SK-N-SH treated with all-trans-retinoic acid at 6 μM for 48 hours (cell line): ENCODE measurements around the gene PRR5.

ENCODE experiments used
- ATAC-seq: fragments of 200-7000 bp; cut with Tn5 transposase; 3 replicates; pipeline ENCODE4 v1.9.1; 2020; ENCODE audit warnings: mild to moderate bottlenecking, moderate library complexity
- ARNTL ChIP-seq: fragments of 450-650 bp; formaldehyde crosslinking; IDR thresholded peaks from 2 replicates; pipeline ENCODE4 v1.5.0; 2020; ENCODE audit warnings: low read depth, mild to moderate bottlenecking, moderate library complexity, borderline replicate concordance
- BACH2 ChIP-seq: fragments of 250-450 bp; sonication (Bioruptor Pico); IDR thresholded peaks from 2 replicates; pipeline ENCODE4 v1.9.0; 2021; ENCODE audit warnings: mild to moderate bottlenecking, borderline replicate concordance
- CSDC2 ChIP-seq: fragments of 250-450 bp; sonication (Bioruptor Pico); IDR thresholded peaks from 2 replicates; pipeline ENCODE4 v1.5.0; 2020; ENCODE audit warnings: mild to moderate bottlenecking, moderate library complexity
- ESRRG ChIP-seq: fragments of 250-450 bp; sonication (Bioruptor Pico); IDR thresholded peaks from 2 replicates; pipeline ENCODE4 v1.6.1; 2021; ENCODE audit warnings: mild to moderate bottlenecking
- GLIS3 ChIP-seq: fragments of 250-450 bp; sonication (Bioruptor Pico); IDR thresholded peaks from 2 replicates; pipeline ENCODE4 v1.5.0; 2020; ENCODE audit warnings: mild to moderate bottlenecking, moderate library complexity
- ISL1 ChIP-seq: fragments of 250-450 bp; sonication (Bioruptor Pico); IDR thresholded peaks from 2 replicates; pipeline ENCODE4 v2.1.2; 2022; ENCODE audit warnings: mild to moderate bottlenecking, moderate library complexity
- OSR1 ChIP-seq: fragments of 250-450 bp; sonication (Bioruptor Pico); IDR thresholded peaks from 2 replicates; pipeline ENCODE4 v1.8.0; 2022; ENCODE audit warnings: moderate library complexity, mild to moderate bottlenecking, inconsistent platforms
- POU6F1 ChIP-seq: fragments of 250-450 bp; sonication (Bioruptor Pico); IDR thresholded peaks from 2 replicates; pipeline ENCODE4 v1.8.0; 2021; ENCODE audit warnings: low read depth, mild to moderate bottlenecking, moderate library complexity, borderline replicate concordance
- PPARA ChIP-seq: fragments of 250-450 bp; sonication (Bioruptor Pico); IDR thresholded peaks from 2 replicates; pipeline ENCODE4 v1.5.0; 2020; ENCODE audit warnings: mild to moderate bottlenecking, borderline replicate concordance
- RARB ChIP-seq: fragments of 250-450 bp; sonication (Bioruptor Pico); IDR thresholded peaks from 2 replicates; pipeline ENCODE4 v1.8.0; 2021; ENCODE audit warnings: mild to moderate bottlenecking, moderate library complexity
- SNAI2 ChIP-seq: fragments of 250-450 bp; sonication (Bioruptor Pico); IDR thresholded peaks from 2 replicates; pipeline ENCODE4 v1.5.0; 2020; ENCODE audit warnings: mild to moderate bottlenecking, moderate library complexity
- TCF4 ChIP-seq: fragments of 250-450 bp; sonication (Bioruptor Pico); IDR thresholded peaks from 2 replicates; pipeline ENCODE4 v1.8.0; 2021; ENCODE audit warnings: mild to moderate bottlenecking, moderate library complexity, borderline replicate concordance
- TOX ChIP-seq: fragments of 250-450 bp; sonication (Bioruptor Pico); IDR thresholded peaks from 2 replicates; pipeline ENCODE4 v1.8.0; 2021; ENCODE audit warnings: mild to moderate bottlenecking, moderate library complexity, borderline replicate concordance
- ZC3H10 ChIP-seq: fragments of 250-450 bp; sonication (Bioruptor Pico); IDR thresholded peaks from 2 replicates; pipeline ENCODE4 v1.5.1; 2021; ENCODE audit warnings: mild to moderate bottlenecking, moderate library complexity
- ZFP3 ChIP-seq: fragments of 250-450 bp; sonication (Bioruptor Pico); IDR thresholded peaks from 2 replicates; pipeline ENCODE4 v1.5.0; 2020; ENCODE audit warnings: mild to moderate bottlenecking, moderate library complexity
- ZNF565 ChIP-seq: fragments of 450-650 bp; formaldehyde crosslinking; conservative IDR thresholded peaks from 2 replicates; pipeline ENCODE4 v1.5.0; 2020; ENCODE audit warnings: low read depth, mild to moderate bottlenecking, moderate library complexity
- ZNF70 ChIP-seq: fragments of 450-650 bp; formaldehyde crosslinking; IDR thresholded peaks from 2 replicates; pipeline ENCODE4 v1.5.0; 2020; ENCODE audit warnings: mild to moderate bottlenecking, moderate library complexity
- ZNF8 ChIP-seq: fragments of 450-650 bp; formaldehyde crosslinking; IDR thresholded peaks from 2 replicates; pipeline ENCODE4 v1.5.0; 2020; ENCODE audit warnings: mild to moderate bottlenecking, moderate library complexity
- TF ChIP-seq, protein P1 (sequence below): fragments of 250-450 bp; sonication (Bioruptor Pico); IDR thresholded peaks from 2 replicates; pipeline ENCODE4 v1.8.0; 2020; ENCODE audit warnings: mild to moderate bottlenecking, moderate library complexity, borderline replicate concordance
- TF ChIP-seq, protein P2 (sequence below): fragments of 250-450 bp; sonication (Bioruptor Pico); IDR thresholded peaks from 2 replicates; pipeline ENCODE4 v1.5.1; 2020; ENCODE audit warnings: low read depth, mild to moderate bottlenecking, moderate library complexity
- TF ChIP-seq, protein P3 (sequence below): fragments of 250-450 bp; sonication (Bioruptor Pico); IDR thresholded peaks from 2 replicates; pipeline ENCODE4 v1.5.0; 2020; ENCODE audit warnings: mild to moderate bottlenecking, moderate library complexity

PRR5 gene

DNA sequence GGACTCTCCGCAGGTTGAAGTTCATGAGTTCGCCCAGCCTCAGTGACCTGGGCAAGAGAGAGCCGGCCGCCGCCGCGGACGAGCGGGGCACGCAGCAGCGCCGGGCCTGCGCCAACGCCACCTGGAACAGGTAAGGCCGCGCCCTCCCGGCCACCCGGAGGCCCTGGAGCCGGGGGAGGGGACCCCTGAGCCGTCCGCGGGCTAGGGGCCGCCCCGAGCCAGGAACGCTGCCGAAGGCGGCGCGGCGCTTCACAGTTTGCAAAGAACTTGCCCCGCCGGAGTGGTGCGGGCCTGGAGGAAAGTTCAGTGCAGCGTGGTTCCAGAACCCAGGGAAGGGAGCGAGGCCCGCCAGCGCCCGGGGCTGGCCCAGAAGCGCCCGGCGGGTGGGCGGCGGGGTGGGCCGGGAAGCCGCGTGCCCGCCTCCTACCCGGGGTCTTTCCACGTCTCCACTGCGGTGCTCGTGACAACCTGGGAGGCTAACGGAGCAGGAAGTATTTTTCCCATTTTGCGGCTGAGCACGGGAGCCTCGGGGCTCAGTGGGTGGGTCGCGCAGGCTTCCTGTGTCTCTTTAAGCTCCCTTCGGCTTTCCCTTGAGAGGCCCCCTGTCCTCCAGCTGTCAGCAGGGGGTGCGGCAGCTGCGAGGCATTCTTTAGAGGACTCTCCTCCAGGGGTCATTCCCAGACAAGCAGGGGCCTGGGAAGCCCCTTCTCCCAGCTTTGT is 635 bp downstream of the PRR5 start:
- TF ChIP-seq RARB (CRISPR knock-in tag) (no peak), TCF4 (CRISPR knock-in tag) (no peak), GLIS3 (CRISPR knock-in tag) (no peak), ARNTL (CRISPR knock-in tag) (no peak), ESRRG (CRISPR knock-in tag) (no peak), ZNF8 (no peak), ISL1 (CRISPR knock-in tag) (no peak), ZNF70 (CRISPR knock-in tag) (no peak), ZC3H10 (CRISPR knock-in tag) (no peak), SNAI2 (CRISPR knock-in tag) (no peak), TOX (CRISPR knock-in tag) (no peak), OSR1 (CRISPR knock-in tag) (no peak), ZNF565 (CRISPR knock-in tag) (no peak), CSDC2 (CRISPR knock-in tag) (no peak), BACH2 (CRISPR knock-in tag) (no peak), POU6F1 (CRISPR knock-in tag) (no peak)
- TF ChIP-seq, protein P1, sequence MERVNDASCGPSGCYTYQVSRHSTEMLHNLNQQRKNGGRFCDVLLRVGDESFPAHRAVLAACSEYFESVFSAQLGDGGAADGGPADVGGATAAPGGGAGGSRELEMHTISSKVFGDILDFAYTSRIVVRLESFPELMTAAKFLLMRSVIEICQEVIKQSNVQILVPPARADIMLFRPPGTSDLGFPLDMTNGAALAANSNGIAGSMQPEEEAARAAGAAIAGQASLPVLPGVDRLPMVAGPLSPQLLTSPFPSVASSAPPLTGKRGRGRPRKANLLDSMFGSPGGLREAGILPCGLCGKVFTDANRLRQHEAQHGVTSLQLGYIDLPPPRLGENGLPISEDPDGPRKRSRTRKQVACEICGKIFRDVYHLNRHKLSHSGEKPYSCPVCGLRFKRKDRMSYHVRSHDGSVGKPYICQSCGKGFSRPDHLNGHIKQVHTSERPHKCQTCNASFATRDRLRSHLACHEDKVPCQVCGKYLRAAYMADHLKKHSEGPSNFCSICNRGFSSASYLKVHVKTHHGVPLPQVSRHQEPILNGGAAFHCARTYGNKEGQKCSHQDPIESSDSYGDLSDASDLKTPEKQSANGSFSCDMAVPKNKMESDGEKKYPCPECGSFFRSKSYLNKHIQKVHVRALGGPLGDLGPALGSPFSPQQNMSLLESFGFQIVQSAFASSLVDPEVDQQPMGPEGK (CRISPR knock-in tag), result no peak
- TF ChIP-seq, protein P2, sequence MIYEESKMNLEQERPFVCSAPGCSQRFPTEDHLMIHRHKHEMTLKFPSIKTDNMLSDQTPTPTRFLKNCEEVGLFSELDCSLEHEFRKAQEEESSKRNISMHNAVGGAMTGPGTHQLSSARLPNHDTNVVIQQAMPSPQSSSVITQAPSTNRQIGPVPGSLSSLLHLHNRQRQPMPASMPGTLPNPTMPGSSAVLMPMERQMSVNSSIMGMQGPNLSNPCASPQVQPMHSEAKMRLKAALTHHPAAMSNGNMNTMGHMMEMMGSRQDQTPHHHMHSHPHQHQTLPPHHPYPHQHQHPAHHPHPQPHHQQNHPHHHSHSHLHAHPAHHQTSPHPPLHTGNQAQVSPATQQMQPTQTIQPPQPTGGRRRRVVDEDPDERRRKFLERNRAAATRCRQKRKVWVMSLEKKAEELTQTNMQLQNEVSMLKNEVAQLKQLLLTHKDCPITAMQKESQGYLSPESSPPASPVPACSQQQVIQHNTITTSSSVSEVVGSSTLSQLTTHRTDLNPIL, result no peak
- TF ChIP-seq, all 23 proteins: peak for 0
- no peak; the same call in 2 of the 3 replicates for ATAC-seq

DNA sequence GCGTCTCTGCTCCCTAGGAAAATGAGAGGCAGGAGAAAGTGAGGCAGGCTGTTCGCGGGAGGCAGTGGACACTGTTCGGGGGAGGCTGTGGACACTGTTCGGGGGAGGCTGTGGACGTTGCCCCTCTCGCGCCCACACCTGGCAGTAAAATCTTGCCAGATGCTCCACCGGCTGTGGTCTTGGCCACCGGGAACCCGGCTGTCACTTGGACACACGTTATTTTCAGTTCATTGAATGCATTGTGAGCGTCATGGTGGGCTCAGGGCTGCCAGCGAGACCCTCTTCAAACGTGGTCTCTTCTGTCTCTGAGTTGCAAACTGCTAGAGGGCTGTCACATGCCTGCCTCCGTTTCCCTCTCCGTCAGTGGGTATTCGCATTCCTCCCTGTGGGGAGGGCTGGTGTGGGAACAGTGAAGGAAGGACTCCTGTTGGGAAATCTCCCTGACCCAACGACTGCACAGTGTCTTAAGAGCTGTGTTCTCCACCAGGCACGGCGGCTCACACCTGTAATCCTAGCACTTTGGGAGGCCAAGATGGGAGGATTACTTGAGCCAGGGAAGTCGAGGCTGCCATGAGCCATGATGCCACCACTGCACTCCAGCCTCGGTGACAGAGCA is 1.4 kb downstream of the PRR5 start:
- ATAC-seq, result no peak
- TF ChIP-seq ISL1 (CRISPR knock-in tag), result no peak
- TF ChIP-seq TOX (CRISPR knock-in tag), result no peak
- TF ChIP-seq, protein P3, sequence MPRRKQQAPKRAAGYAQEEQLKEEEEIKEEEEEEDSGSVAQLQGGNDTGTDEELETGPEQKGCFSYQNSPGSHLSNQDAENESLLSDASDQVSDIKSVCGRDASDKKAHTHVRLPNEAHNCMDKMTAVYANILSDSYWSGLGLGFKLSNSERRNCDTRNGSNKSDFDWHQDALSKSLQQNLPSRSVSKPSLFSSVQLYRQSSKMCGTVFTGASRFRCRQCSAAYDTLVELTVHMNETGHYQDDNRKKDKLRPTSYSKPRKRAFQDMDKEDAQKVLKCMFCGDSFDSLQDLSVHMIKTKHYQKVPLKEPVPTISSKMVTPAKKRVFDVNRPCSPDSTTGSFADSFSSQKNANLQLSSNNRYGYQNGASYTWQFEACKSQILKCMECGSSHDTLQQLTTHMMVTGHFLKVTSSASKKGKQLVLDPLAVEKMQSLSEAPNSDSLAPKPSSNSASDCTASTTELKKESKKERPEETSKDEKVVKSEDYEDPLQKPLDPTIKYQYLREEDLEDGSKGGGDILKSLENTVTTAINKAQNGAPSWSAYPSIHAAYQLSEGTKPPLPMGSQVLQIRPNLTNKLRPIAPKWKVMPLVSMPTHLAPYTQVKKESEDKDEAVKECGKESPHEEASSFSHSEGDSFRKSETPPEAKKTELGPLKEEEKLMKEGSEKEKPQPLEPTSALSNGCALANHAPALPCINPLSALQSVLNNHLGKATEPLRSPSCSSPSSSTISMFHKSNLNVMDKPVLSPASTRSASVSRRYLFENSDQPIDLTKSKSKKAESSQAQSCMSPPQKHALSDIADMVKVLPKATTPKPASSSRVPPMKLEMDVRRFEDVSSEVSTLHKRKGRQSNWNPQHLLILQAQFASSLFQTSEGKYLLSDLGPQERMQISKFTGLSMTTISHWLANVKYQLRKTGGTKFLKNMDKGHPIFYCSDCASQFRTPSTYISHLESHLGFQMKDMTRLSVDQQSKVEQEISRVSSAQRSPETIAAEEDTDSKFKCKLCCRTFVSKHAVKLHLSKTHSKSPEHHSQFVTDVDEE (CRISPR knock-in tag), result no peak
- no peak for TF ChIP-seq ZNF8
- TF ChIP-seq TCF4 (CRISPR knock-in tag), result no peak
- no peak for TF ChIP-seq ZNF70 (CRISPR knock-in tag)
- TF ChIP-seq, protein P1 (CRISPR knock-in tag), result no peak
- TF ChIP-seq PPARA (CRISPR knock-in tag), result no peak
- TF ChIP-seq, protein P2, result no peak
- no peak for TF ChIP-seq SNAI2 (CRISPR knock-in tag)
- no peak for TF ChIP-seq ZFP3 (CRISPR knock-in tag)
- no peak for TF ChIP-seq CSDC2 (CRISPR knock-in tag)
- no peak for TF ChIP-seq ZC3H10 (CRISPR knock-in tag)
- no peak for TF ChIP-seq ARNTL (CRISPR knock-in tag)
- no peak for TF ChIP-seq RARB (CRISPR knock-in tag)
- TF ChIP-seq, all 23 proteins: peak for 0
